Fibroblast of mammary gland (primary cell): ENCODE data around the gene TSACC.

Source experiments
- DNase-seq: peaks from one replicate; pipeline ENCODE4 v3.0.0-alpha.2; 2010; ENCODE audit warnings: low read depth
- H3K4me3 ChIP-seq: 2 replicates; pipeline ENCODE4 v1.5.1; 2011; ENCODE audit warnings: low read depth, mild to moderate bottlenecking, low read length, moderate library complexity; ENCODE audit not compliant: control insufficient read depth
- TF ChIP-seq, protein P1 (sequence below): conservative IDR thresholded peaks from 2 replicates; pipeline ENCODE4 v1.5.1; 2011; ENCODE audit warnings: low read depth, low read length, inconsistent platforms; ENCODE audit not compliant: control insufficient read depth, insufficient read depth

The TSACC gene

DNA sequence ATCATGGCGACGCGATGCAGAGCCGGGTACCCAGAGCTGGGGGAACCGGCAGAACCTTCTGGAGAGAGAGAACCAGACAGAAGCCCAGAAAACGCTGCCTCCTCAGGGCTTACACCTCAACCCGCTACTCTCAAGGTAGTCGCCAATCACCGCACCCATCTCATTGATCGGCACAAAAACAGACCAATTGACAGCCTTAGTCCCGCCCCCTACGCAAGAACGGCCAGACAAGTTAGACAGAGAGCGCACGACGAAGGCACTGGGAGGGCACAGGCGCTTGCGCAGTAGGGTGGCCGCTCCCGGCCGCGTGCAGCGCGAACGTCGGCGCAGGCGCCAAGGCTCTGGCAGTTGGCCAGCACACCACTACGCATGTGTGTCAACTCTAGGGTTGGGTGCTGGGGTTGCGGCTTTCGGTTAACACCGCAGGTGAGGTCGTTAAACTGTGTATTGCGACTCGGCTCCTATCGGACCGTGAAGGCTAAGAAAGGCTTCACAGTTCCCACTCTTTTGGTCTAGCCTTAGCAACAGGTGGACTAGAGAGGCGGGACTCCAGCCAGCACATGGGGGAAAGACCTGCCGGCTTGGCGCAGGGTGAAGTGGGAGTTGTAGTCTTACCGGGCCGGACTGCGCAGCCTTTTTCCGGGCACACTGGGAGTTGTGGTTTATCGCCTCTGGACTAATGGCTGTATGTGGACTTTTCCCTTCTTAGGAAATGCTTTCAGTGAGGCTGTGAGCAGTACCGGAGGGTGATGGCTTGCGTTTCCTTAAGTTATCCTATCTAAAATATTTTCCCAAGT is at the start of gene TSACC, which contains the start of gene CCT3:
TSS of gene TSACC (plus strand) at position 347 of the 797 bp plus-strand sequence. CDS start 1,232 bp downstream, outside the sequence.
TSS of gene CCT3 (minus strand) at position 113 of the 797 bp plus-strand sequence. CDS start at position 5, 108 bp downstream.
- peak; percentile 100 for DNase-seq
- peak within 1 kb of the TSS; percentile 97 for H3K4me3 ChIP-seq
- TF ChIP-seq, protein P1, sequence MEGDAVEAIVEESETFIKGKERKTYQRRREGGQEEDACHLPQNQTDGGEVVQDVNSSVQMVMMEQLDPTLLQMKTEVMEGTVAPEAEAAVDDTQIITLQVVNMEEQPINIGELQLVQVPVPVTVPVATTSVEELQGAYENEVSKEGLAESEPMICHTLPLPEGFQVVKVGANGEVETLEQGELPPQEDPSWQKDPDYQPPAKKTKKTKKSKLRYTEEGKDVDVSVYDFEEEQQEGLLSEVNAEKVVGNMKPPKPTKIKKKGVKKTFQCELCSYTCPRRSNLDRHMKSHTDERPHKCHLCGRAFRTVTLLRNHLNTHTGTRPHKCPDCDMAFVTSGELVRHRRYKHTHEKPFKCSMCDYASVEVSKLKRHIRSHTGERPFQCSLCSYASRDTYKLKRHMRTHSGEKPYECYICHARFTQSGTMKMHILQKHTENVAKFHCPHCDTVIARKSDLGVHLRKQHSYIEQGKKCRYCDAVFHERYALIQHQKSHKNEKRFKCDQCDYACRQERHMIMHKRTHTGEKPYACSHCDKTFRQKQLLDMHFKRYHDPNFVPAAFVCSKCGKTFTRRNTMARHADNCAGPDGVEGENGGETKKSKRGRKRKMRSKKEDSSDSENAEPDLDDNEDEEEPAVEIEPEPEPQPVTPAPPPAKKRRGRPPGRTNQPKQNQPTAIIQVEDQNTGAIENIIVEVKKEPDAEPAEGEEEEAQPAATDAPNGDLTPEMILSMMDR = no peak

DNA sequence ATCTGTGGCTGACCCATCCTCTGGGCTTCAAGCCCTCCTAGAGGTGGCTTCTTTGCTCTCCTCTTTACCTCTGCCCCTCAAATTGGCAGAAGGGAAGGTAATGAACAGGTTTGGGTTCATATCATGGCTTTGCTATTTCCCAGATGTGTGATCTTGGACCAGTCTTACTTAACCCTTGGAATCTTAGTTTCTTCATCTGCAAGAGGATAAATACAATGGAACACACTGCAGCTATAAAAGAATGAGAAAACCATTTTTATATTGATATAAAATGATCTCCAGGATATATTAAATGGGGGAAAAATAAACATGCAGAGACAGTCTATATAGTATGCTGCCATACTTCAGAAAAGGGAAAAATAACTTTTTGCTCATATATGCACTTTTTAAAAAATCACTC is 48.5 kb upstream of the TSACC start:
- TF ChIP-seq, protein P1 = no peak
- H3K4me3 ChIP-seq = no peak overlapping the region
- no peak for DNase-seq

DNA sequence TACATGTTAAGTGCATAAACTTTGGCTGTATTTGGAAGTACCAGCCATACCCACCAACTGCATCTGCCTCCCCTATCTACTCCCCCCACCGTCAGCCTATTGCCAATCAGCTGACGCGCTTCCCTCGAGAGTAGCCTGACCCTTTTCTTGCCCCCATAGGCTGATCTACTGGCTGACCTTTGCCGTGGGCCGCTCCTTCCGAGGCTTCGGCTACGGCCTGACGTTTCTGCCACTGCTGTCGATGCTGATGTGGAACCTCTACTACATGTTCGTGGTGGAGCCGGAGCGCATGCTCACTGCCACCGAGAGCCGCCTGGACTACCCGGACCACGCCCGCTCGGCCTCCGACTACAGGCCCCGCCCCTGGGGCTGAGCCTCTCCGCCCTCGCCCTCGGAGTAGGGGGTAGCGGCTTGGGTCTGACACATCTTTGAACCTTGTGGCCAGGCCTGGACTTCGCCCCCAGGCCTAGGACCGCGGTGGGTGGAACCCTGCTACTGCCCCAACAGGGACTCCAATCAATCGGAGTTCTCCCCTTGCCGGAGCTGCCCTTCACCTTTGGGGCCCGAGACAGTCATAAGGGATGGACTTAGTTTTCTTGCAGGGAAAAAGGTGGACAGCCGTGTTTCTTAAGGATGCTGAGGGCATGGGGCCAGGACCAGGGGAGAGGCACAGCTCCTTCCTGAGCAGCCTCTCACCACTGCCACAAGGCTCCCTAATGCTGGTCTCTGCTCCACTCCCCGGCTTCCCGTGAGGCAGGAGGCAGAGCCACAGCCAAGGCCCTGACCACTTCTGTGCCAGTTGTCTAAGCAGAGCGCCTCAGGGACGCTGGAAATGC is 46.9 kb upstream of the TSACC start:
- TF ChIP-seq, protein P1 = no peak
- peak overlapping the region; percentile 66 for H3K4me3 ChIP-seq
- peak; percentile 82 for DNase-seq

GRCh38 chr1:156293098-156293434 is 45.3 kb upstream of the TSACC start:
- H3K4me3 ChIP-seq = no peak overlapping the region
- TF ChIP-seq, protein P1 = no peak
- no peak for DNase-seq

- DNase-seq = no peak
- H3K4me3 ChIP-seq = no peak overlapping the region
Observed at GRCh38 chr1:156293895-156294294, 44.4 kb upstream of the TSACC start.

DNA sequence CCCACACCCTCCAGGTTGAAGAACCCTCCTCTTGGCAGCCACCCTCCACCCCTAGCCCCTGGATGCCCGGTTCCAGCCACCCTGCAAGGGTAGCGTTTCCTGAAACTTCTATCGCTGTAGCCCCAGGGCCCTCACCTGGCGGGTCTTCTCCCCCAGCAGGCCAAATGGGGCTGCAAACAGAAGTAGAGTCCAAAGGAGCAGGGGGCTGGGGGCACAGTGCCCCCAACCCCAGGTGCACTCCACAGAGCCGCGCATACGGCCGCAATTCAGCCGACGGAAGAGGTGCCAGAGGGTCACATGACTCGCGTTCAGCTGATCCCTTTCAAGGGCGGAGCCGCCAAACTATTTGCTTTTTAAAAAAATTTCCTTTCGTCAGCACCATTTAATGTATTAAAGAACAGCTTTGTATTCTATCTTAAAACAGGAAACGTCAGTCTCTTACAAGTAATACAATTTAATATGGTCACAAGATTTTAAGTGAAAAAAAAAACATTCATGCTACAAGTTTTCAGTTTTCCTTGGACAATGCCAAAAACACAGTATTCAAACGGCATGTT is 42.9 kb upstream of the TSACC start, which contains the start of gene GLMP:
TSS of gene GLMP (minus strand) at position 289 of the 557 bp plus-strand sequence. CDS start at position 255, 34 bp downstream.
- peak; percentile 68 for DNase-seq
- H3K4me3 ChIP-seq = peak within 1 kb of the TSS; percentile 76
- TF ChIP-seq, protein P1 = no peak

More at GRCh38 chr1:156293895-156294294, 44.4 kb upstream of the TSACC start:
- TF ChIP-seq, protein P1 = no peak
